Measurements from ENCODE around the gene CLEC2L.

CLEC2L gene

DNA sequence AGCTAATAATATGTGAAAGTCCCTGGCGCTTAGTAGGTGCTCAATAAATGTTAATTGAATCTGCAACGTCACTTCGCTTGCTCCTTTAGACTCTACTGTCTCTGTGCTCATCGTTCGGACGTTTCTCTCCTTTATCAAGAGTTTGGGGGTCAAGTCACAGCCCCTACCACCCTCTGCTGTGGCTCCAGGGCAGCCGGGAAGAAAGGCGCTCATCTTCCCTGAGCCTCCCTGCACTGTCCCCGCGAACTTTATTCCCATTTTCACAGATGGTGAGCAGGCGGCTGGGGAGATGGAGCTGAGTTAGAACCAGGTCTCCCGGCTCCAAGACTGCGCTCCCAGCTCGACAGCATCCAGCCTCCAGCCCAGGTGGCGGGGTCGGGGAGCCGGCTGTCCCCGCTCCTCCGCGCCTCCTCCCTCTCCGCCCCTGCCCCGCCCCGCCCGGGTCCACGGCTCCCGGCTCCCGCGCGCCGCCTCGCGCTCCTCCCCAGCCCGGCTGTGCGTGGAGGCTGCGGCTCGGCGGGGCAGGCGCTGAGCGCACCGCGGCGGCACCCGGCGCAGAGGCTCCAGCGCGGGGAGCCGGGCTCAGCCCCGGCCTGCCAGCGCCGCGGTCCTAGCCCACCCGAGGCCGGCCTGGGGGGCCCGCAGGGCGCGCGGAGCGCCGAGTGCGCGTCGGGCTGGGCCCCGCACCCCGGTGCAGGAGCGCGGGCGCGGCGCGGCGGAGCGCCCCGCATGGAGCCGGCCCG lies at the start of gene CLEC2L:
TSS of gene CLEC2L (plus strand) at position 487 of the 743 bp plus-strand sequence. CDS start at position 730, 243 bp downstream.
- Mint-ChIP-seq H3K36me3 (ENCODE audit: low read depth) (no peaks in the 10 kb centered on the region), H3K27ac (no peak within 1 kb of the TSS), H3K4me1 (peaks cover 4% of the 10 kb centered on the region), H3K27me3 (ENCODE audit: low read depth) (peaks cover 63% of the 10 kb centered on the region), H3K4me3 (peak within 1 kb of the TSS; percentile 62 to 76 (median 66)), H3K9me3 (peaks cover 5% of the 10 kb centered on the region)
- TF ChIP-seq, protein P1, sequence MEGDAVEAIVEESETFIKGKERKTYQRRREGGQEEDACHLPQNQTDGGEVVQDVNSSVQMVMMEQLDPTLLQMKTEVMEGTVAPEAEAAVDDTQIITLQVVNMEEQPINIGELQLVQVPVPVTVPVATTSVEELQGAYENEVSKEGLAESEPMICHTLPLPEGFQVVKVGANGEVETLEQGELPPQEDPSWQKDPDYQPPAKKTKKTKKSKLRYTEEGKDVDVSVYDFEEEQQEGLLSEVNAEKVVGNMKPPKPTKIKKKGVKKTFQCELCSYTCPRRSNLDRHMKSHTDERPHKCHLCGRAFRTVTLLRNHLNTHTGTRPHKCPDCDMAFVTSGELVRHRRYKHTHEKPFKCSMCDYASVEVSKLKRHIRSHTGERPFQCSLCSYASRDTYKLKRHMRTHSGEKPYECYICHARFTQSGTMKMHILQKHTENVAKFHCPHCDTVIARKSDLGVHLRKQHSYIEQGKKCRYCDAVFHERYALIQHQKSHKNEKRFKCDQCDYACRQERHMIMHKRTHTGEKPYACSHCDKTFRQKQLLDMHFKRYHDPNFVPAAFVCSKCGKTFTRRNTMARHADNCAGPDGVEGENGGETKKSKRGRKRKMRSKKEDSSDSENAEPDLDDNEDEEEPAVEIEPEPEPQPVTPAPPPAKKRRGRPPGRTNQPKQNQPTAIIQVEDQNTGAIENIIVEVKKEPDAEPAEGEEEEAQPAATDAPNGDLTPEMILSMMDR (IDR thresholded peaks at IDR 0.05; ENCODE audit: unreplicated experiment in 3 of 3), result no peak

DNA sequence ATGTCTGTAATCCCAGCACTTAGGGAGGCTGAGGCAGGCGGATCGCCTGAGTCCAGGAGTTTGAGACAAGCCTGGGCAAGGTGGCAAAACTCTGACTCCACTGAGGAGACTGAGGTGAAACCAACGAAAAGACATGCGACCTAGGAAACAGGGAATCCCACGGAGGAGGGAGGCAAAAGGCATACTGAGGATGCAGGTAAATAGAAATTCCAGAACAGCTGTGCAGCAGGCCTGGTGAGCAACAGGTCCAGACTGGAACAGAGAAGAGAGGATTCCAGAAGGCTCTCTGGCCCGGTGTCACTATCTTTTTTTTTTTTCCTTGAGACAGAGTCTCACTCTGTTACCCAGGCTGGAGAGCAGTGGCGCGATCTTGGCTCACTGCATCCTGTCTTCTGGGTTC lies 47.3 kb upstream of the CLEC2L start:
- TF ChIP-seq, protein P1 (IDR thresholded peaks at IDR 0.05; ENCODE audit: unreplicated experiment in 3 of 3), result no peak
- Mint-ChIP-seq H3K27ac (no peak overlapping the region), H3K27me3 (ENCODE audit: low read depth) (peaks cover 30% of the 10 kb centered on the region), H3K4me3 (no peak overlapping the region), H3K4me1 (peaks cover 5% of the 10 kb centered on the region), H3K36me3 (ENCODE audit: low read depth) (peaks cover 9% of the 10 kb centered on the region), H3K9me3 (peaks cover 21% of the 10 kb centered on the region)

DNA sequence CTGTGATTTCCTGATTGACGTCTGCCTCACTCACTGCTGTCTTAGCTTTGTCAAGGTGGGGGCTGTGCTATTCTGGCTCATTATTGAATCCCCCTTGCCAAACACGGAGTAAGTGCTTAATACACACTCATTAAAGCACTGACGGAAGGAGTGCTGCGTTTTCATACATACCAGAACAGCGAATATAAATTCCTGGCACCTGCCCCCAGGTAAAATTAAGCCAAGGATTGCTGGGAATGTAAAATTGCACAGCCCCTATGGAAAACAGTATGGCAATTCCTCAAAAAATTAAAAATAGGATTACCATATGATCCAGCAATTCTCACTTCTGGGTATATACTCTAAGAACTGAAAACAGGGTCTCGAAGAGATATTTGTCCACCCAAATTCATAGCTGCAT lies 46.6 kb upstream of the CLEC2L start:
- TF ChIP-seq, protein P1 (IDR thresholded peaks at IDR 0.05; ENCODE audit: unreplicated experiment in 3 of 3), result no peak
- Mint-ChIP-seq H3K4me1 (peaks cover 4% of the 10 kb centered on the region), H3K4me3 (no peak overlapping the region), H3K36me3 (ENCODE audit: low read depth) (peaks cover 9% of the 10 kb centered on the region), H3K27ac (no peak overlapping the region), H3K27me3 (ENCODE audit: low read depth) (peaks cover 37% of the 10 kb centered on the region), H3K9me3 (peaks cover 21% of the 10 kb centered on the region)

DNA sequence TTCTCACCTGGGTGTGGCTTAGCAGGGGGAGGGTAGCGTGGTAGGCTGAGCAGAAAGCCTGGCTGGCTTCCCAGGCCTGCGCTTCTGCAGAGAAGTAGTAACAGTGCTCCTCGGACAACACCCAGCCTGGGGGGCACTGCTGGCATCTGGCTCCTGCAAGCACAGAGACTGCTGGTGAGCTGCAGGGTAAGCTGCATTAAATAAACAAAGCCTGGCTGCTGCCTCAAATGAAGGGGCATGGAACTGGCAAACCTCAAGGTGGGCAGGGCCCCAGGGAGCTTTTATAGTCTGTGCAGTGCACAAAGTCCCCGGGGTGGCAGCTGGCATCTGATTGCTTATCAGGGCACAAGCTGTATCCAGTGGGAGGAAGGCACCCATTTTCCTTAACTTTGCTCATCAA lies 43.9 kb upstream of the CLEC2L start:
- H3K27ac Mint-ChIP-seq, result no peak overlapping the region
- no peaks in the 10 kb centered on the region for H3K36me3 Mint-ChIP-seq (ENCODE audit: low read depth)
- H3K4me1 Mint-ChIP-seq, result no peaks in the 10 kb centered on the region
- peaks cover 10% of the 10 kb centered on the region for H3K9me3 Mint-ChIP-seq
- peaks cover 57% of the 10 kb centered on the region for H3K27me3 Mint-ChIP-seq (ENCODE audit: low read depth)
- TF ChIP-seq, protein P1 (IDR thresholded peaks at IDR 0.05; ENCODE audit: unreplicated experiment in 3 of 3), result no peak
- no peak overlapping the region for H3K4me3 Mint-ChIP-seq

DNA sequence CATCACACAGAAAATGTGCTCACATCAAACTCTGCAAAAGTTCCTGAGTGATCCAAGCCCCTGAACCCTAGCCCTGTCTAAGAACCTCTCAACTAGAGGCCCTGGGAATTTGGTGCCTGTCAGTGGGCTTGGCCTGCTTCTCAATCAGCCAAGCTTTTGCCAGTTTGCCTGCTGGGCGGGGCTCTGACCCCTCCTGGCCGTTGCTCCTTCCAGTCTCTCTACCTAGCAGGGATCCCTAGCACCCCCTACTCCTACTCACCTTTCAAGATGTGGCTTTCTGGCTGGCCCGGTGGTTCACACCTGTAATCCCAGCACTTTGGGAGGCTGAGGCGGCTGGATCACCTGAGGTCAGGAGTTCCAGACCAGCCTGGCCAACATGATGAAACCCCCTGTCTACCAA lies 42.1 kb upstream of the CLEC2L start:
- Mint-ChIP-seq H3K4me3 (no peak overlapping the region), H3K36me3 (ENCODE audit: low read depth) (no peaks in the 10 kb centered on the region), H3K27me3 (ENCODE audit: low read depth) (peaks cover 74% of the 10 kb centered on the region), H3K27ac (no peak overlapping the region), H3K9me3 (no peaks in the 10 kb centered on the region), H3K4me1 (no peaks in the 10 kb centered on the region)
- TF ChIP-seq, protein P1 (IDR thresholded peaks at IDR 0.05; ENCODE audit: unreplicated experiment in 3 of 3), result no peak

DNA sequence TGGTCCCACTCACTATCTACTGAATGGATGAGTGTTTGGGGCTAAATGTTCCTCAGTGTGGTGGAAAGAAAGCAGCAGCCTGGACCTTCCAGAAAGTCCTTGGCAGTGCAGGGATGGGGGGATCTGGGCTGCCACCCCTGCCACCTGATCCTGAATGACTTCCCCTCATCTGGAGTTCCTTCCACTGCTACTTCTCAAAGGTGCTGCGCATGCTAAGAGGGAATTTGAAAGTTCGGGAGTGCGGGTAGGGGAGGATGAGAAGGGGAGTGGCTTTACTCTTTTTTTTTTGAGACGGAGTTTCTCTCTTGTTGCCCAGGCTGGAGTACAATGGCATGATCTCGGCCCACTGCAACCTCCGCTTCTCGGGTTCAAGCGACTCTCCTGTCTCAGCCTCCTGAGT lies 41.4 kb upstream of the CLEC2L start:
- no peaks in the 10 kb centered on the region for H3K4me1 Mint-ChIP-seq
- peaks cover 77% of the 10 kb centered on the region for H3K27me3 Mint-ChIP-seq (ENCODE audit: low read depth)
- no peak overlapping the region for H3K27ac Mint-ChIP-seq
- H3K9me3 Mint-ChIP-seq, result no peaks in the 10 kb centered on the region
- no peaks in the 10 kb centered on the region for H3K36me3 Mint-ChIP-seq (ENCODE audit: low read depth)
- H3K4me3 Mint-ChIP-seq, result peak overlapping the region; percentile 20 to 59 (median 51)
- TF ChIP-seq, protein P1 (IDR thresholded peaks at IDR 0.05; ENCODE audit: unreplicated experiment in 3 of 3), result no peak
